SK-N-SH treated with all-trans-retinoic acid at 6 μM for 48 hours (cell line): ENCODE data around the gene RBMS3.

Experiments used
- ATAC-seq: fragments of 200-7000 bp; cut with Tn5 transposase; 3 replicates; pipeline ENCODE4 v1.9.1; 2020; ENCODE audit warnings: mild to moderate bottlenecking, moderate library complexity
- ARNTL ChIP-seq: fragments of 450-650 bp; formaldehyde crosslinking; IDR thresholded peaks from 2 replicates; pipeline ENCODE4 v1.5.0; 2020; ENCODE audit warnings: low read depth, mild to moderate bottlenecking, moderate library complexity, borderline replicate concordance
- BACH2 ChIP-seq: fragments of 250-450 bp; sonication (Bioruptor Pico); IDR thresholded peaks from 2 replicates; pipeline ENCODE4 v1.9.0; 2021; ENCODE audit warnings: mild to moderate bottlenecking, borderline replicate concordance
- CREB5 ChIP-seq: fragments of 250-450 bp; sonication (Bioruptor Pico); IDR thresholded peaks from 2 replicates; pipeline ENCODE4 v1.5.1; 2020; ENCODE audit warnings: low read depth, mild to moderate bottlenecking, moderate library complexity
- CSDC2 ChIP-seq: fragments of 250-450 bp; sonication (Bioruptor Pico); IDR thresholded peaks from 2 replicates; pipeline ENCODE4 v1.5.0; 2020; ENCODE audit warnings: mild to moderate bottlenecking, moderate library complexity
- CSRNP3 ChIP-seq: fragments of 250-450 bp; sonication (Bioruptor Pico); IDR thresholded peaks from 2 replicates; pipeline ENCODE4 v1.5.1; 2021; ENCODE audit warnings: mild to moderate bottlenecking, moderate library complexity
- ESRRG ChIP-seq: fragments of 250-450 bp; sonication (Bioruptor Pico); IDR thresholded peaks from 2 replicates; pipeline ENCODE4 v1.6.1; 2021; ENCODE audit warnings: mild to moderate bottlenecking
- GLIS3 ChIP-seq: fragments of 250-450 bp; sonication (Bioruptor Pico); IDR thresholded peaks from 2 replicates; pipeline ENCODE4 v1.5.0; 2020; ENCODE audit warnings: mild to moderate bottlenecking, moderate library complexity
- ISL1 ChIP-seq: fragments of 250-450 bp; sonication (Bioruptor Pico); IDR thresholded peaks from 2 replicates; pipeline ENCODE4 v2.1.2; 2022; ENCODE audit warnings: mild to moderate bottlenecking, moderate library complexity
- OSR1 ChIP-seq: fragments of 250-450 bp; sonication (Bioruptor Pico); IDR thresholded peaks from 2 replicates; pipeline ENCODE4 v1.8.0; 2022; ENCODE audit warnings: moderate library complexity, mild to moderate bottlenecking, inconsistent platforms
- PATZ1 ChIP-seq: fragments of 250-450 bp; sonication (Bioruptor Pico); IDR thresholded peaks from 2 replicates; pipeline ENCODE4 v1.8.0; 2020; ENCODE audit warnings: mild to moderate bottlenecking, moderate library complexity, borderline replicate concordance
- POU6F1 ChIP-seq: fragments of 250-450 bp; sonication (Bioruptor Pico); IDR thresholded peaks from 2 replicates; pipeline ENCODE4 v1.8.0; 2021; ENCODE audit warnings: low read depth, mild to moderate bottlenecking, moderate library complexity, borderline replicate concordance
- PPARA ChIP-seq: fragments of 250-450 bp; sonication (Bioruptor Pico); IDR thresholded peaks from 2 replicates; pipeline ENCODE4 v1.5.0; 2020; ENCODE audit warnings: mild to moderate bottlenecking, borderline replicate concordance
- RARB ChIP-seq: fragments of 250-450 bp; sonication (Bioruptor Pico); IDR thresholded peaks from 2 replicates; pipeline ENCODE4 v1.8.0; 2021; ENCODE audit warnings: mild to moderate bottlenecking, moderate library complexity
- SNAI2 ChIP-seq: fragments of 250-450 bp; sonication (Bioruptor Pico); IDR thresholded peaks from 2 replicates; pipeline ENCODE4 v1.5.0; 2020; ENCODE audit warnings: mild to moderate bottlenecking, moderate library complexity
- TOX ChIP-seq: fragments of 250-450 bp; sonication (Bioruptor Pico); IDR thresholded peaks from 2 replicates; pipeline ENCODE4 v1.8.0; 2021; ENCODE audit warnings: mild to moderate bottlenecking, moderate library complexity, borderline replicate concordance
- ZC3H10 ChIP-seq: fragments of 250-450 bp; sonication (Bioruptor Pico); IDR thresholded peaks from 2 replicates; pipeline ENCODE4 v1.5.1; 2021; ENCODE audit warnings: mild to moderate bottlenecking, moderate library complexity
- ZFP3 ChIP-seq: fragments of 250-450 bp; sonication (Bioruptor Pico); IDR thresholded peaks from 2 replicates; pipeline ENCODE4 v1.5.0; 2020; ENCODE audit warnings: mild to moderate bottlenecking, moderate library complexity
- ZFP30 ChIP-seq: fragments of 450-650 bp; formaldehyde crosslinking; IDR thresholded peaks from 2 replicates; pipeline ENCODE4 v1.5.0; 2022; ENCODE audit warnings: mild to moderate bottlenecking, moderate library complexity
- ZNF8 ChIP-seq: fragments of 450-650 bp; formaldehyde crosslinking; IDR thresholded peaks from 2 replicates; pipeline ENCODE4 v1.5.0; 2020; ENCODE audit warnings: mild to moderate bottlenecking, moderate library complexity
- TF ChIP-seq, protein P1 (sequence below): fragments of 250-450 bp; sonication (Bioruptor Pico); IDR thresholded peaks from 2 replicates; pipeline ENCODE4 v1.5.0; 2020; ENCODE audit warnings: mild to moderate bottlenecking, moderate library complexity

RBMS3 gene

GRCh38 chr3:29338377-29338776 is 57.5 kb downstream of the RBMS3 start:
- ATAC-seq: no peak
- TF ChIP-seq ISL1 (CRISPR knock-in tag): no peak
- TF ChIP-seq, protein P1, sequence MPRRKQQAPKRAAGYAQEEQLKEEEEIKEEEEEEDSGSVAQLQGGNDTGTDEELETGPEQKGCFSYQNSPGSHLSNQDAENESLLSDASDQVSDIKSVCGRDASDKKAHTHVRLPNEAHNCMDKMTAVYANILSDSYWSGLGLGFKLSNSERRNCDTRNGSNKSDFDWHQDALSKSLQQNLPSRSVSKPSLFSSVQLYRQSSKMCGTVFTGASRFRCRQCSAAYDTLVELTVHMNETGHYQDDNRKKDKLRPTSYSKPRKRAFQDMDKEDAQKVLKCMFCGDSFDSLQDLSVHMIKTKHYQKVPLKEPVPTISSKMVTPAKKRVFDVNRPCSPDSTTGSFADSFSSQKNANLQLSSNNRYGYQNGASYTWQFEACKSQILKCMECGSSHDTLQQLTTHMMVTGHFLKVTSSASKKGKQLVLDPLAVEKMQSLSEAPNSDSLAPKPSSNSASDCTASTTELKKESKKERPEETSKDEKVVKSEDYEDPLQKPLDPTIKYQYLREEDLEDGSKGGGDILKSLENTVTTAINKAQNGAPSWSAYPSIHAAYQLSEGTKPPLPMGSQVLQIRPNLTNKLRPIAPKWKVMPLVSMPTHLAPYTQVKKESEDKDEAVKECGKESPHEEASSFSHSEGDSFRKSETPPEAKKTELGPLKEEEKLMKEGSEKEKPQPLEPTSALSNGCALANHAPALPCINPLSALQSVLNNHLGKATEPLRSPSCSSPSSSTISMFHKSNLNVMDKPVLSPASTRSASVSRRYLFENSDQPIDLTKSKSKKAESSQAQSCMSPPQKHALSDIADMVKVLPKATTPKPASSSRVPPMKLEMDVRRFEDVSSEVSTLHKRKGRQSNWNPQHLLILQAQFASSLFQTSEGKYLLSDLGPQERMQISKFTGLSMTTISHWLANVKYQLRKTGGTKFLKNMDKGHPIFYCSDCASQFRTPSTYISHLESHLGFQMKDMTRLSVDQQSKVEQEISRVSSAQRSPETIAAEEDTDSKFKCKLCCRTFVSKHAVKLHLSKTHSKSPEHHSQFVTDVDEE: no peak
- TF ChIP-seq ZFP30 (CRISPR knock-in tag): no peak

DNA sequence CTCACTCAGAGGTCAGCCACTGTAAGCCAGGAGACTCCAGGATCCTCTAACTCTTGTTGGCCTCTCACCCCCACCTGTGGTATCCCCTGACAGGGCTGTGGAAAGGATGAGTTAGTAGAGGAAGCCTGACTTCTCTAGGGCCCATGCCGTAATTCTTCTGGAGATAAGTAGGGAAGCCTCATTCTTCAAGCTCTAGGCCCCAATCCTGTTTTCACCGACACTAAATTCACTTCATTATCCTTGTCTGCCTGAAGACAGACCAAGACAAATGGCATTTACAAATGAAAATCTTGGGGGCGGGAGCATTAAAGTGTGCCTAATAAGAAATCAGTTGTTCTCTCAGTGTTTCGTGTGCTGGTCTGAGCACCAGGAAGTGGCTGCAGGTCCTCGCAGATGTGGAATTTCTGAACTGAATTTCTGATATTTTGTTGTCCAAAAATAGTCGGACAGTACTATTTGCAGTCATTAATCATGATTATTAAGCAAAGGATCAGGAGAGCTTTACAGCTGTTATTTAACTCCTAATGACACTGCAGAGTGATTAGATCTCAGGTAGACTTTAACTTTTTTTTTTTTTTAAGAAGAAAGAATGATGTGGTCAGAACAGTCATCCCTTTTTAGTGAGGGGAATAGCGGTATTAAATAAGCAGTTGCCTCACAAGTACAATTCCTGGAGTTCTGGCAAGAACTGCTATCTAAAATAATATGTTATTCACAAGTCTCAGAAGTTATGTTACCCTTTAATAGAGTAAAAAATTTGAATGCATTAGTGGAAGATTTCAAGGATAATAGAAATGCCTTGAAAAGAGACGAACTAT is 58.4 kb downstream of the RBMS3 start:
- TF ChIP-seq RARB (CRISPR knock-in tag) (no peak), BACH2 (CRISPR knock-in tag) (no peak), CSRNP3 (CRISPR knock-in tag) (no peak), TOX (CRISPR knock-in tag) (no peak)
- ATAC-seq: no peak

DNA sequence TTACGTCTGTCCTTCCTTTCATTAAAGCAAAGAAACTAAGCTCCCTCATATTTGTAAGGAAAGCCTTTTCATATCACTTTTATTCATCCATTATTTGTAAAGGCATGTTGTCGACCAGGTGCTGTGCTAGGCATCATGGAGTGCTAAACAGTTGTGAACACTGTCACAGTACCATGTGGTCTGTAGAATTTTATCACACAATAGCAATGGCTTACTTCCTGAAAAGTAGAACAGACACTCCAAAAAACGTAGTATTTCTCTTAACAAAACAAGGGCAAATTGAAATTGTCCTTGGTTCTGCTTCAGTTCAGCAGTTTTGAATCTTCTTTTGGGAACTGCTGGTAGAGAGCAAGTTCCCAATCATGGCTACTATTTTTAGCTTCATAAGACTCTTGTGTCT is 63.3 kb downstream of the RBMS3 start:
- no peak for ATAC-seq
- TF ChIP-seq ZFP3 (CRISPR knock-in tag): no peak
- TF ChIP-seq BACH2 (CRISPR knock-in tag): no peak
- no peak for TF ChIP-seq ISL1 (CRISPR knock-in tag)
- TF ChIP-seq OSR1 (CRISPR knock-in tag): no peak
- TF ChIP-seq PPARA (CRISPR knock-in tag): no peak
- TF ChIP-seq GLIS3 (CRISPR knock-in tag): no peak
- TF ChIP-seq ZNF8 (CRISPR knock-in tag): no peak

DNA sequence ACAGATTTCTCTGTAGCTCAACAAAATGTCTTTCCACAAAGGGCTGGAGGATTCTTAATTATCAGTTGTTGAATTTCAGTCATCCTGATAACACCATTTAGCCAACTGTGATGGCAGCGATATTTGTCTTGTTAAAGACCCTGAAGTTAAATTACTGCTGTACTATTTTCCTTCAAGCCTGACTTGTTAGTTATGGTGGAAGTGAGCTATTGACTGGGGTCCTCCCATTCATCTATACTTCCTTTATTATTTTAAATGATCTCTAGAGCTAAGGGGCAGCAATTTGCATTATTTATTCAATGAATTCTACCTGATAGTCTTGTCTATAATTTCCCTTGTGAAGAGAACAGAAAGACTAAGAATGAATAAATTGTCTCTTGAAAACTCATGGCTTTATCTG is 64.1 kb downstream of the RBMS3 start:
- no peak for ATAC-seq
- TF ChIP-seq RARB (CRISPR knock-in tag): no peak
- TF ChIP-seq PATZ1 (CRISPR knock-in tag): no peak
- no peak for TF ChIP-seq GLIS3 (CRISPR knock-in tag)
- no peak for TF ChIP-seq ZFP30 (CRISPR knock-in tag)
- TF ChIP-seq OSR1 (CRISPR knock-in tag): no peak

- ATAC-seq: no peak
- no peak for TF ChIP-seq CREB5 (CRISPR knock-in tag)
- TF ChIP-seq ZFP30 (CRISPR knock-in tag): no peak
- TF ChIP-seq CSDC2 (CRISPR knock-in tag): no peak
- no peak for TF ChIP-seq SNAI2
- TF ChIP-seq POU6F1: no peak
- no peak for TF ChIP-seq ZFP3 (CRISPR knock-in tag)
- no peak for TF ChIP-seq ARNTL (CRISPR knock-in tag)
- no peak for TF ChIP-seq ZC3H10 (CRISPR knock-in tag)
- no peak for TF ChIP-seq BACH2 (CRISPR knock-in tag)
- TF ChIP-seq OSR1 (CRISPR knock-in tag): no peak
- no peak for TF ChIP-seq TOX (CRISPR knock-in tag)
- TF ChIP-seq PATZ1 (CRISPR knock-in tag): no peak
- TF ChIP-seq GLIS3 (CRISPR knock-in tag): no peak
- TF ChIP-seq PPARA (CRISPR knock-in tag): no peak
- TF ChIP-seq ZNF8 (CRISPR knock-in tag): no peak
- no peak for TF ChIP-seq ESRRG
- no peak for TF ChIP-seq RARB (CRISPR knock-in tag)
These were observed 64.8 kb downstream of the RBMS3 start for GRCh38 chr3:29345516-29346300.
